GM12873 (cell line): ENCODE data around the gene CFAP99.

ENCODE experiments used
- CTCF ChIP-seq: IDR thresholded peaks from 2 replicates; pipeline ENCODE4 v1.5.1; 2012; ENCODE audit warnings: low read depth, mild to moderate bottlenecking, moderate library complexity, low read length, control low read depth; ENCODE audit not compliant: insufficient read depth; ENCODE audit errors: missing control alignments

CFAP99 gene

GRCh38 chr4:2423066-2423465 is 4.3 kb downstream of the CFAP99 start:
- no peak for TF ChIP-seq CTCF

DNA sequence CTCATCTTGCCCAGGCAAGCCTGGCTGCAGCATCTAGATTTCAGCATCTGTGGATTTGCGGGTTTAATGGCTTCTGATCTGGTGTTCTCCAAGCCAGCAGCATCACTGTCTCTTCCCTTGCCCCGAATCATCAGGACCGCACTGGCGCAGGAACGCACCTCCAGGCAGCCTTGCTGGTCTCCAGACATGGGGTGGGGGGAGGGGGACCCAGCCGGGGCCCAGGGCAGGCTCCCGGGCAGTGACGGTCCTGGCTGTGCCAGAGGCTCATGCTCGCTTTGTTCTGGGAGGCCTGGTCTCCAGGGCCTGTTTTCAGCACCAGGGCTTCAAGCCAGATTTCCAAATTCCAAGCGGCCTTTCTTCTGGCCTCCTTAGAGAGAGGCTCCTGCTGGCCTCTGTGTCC is 4.9 kb downstream of the CFAP99 start:
- TF ChIP-seq CTCF = no peak

DNA sequence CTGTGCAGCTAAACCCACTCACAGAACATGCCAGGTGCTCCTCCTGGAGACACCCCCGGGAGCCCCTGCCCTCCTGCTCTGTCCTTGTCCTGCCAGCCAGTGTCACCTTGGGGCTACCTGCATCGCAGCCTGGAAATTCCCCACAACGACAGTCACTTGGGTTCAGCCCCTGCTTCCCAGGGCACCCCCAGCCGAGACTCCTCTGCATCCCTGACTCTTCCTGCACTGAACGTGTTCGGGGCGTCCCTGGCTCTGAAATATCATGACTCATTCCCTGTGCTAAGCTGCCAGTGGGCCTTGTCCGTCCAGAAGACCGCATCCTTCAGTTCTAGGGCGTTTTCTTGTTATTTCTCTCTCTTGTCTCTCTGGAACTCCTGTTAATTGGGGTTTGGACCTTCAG is 5.8 kb downstream of the CFAP99 start:
- no peak for TF ChIP-seq CTCF

- TF ChIP-seq CTCF = no peak
Observed at GRCh38 chr4:2425386-2426068, 6.8 kb downstream of the CFAP99 start.

DNA sequence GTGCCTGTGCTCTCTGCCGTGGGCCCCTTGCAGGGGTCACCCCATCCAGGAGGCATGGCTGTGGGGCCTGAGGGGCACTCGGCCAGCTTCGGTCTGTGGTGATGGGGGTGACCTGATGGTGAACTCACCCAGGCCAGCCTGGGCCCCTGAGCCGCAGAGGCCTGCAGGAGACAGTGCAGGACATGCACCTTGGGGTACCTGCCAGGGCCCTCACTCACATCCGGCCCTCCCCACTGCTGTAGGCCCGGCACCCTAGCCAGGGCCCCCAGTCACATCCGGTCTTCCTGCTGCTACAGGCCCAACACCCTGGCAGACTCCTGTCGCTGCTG is 7.3 kb downstream of the CFAP99 start:
- TF ChIP-seq CTCF = no peak

DNA sequence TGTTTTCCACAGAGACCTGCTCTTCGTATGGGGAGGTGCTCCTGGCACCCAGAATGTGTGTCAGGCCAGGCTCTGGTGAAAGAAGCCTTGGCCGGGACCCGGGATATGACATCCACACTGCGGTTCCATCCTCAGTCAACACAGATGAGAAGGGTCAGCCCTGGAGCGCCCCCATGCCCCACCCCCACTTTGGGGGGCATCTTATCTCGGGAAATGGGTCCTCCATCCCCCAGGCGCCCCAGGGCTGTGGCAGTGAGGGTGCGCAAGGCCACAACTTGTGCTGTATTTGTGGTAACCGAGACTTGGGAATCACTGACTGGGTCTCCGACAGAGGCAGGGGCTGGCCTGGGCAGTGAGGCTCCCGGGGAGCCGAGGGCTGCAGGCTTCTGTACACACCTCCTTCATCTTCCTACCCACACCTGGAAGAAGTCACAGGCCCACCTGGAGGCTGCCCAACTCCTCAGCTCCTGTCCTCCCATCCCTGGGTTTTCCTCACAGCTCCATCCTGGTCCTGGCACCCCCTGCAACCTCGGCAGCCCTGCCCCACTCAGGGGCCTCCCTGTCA is 8.0 kb downstream of the CFAP99 start:
- no peak for TF ChIP-seq CTCF

- no peak for TF ChIP-seq CTCF
Observed at GRCh38 chr4:2427383-2428334, 8.9 kb downstream of the CFAP99 start.
